Astrocyte (in vitro differentiated cells and primary cell): ENCODE results near the gene ADGRG6. TPM values are rescaled to one million over a fixed set of nuclear protein-coding genes. Genes with fewer than 3 reads are reported as not detected.

Experiments used
- DNase-seq: peaks from one replicate; pipeline ENCODE4 v3.0.0-alpha.2; 2010; ENCODE audit warnings: low read depth
- FAIRE-seq: peaks from 2 replicates; lab custom pipeline; 2011; peaks lifted over from hg19 to GRCh38; lab: Jason Lieb, UNC
- H2AFZ ChIP-seq: 2 replicates; pipeline ENCODE4 v1.6.0; 2012; ENCODE audit warnings: low read depth, low read length, inconsistent platforms
- H3K27ac ChIP-seq: 2 replicates; pipeline ENCODE4 v1.5.1; 2011; ENCODE audit warnings: low read depth, low read length, inconsistent platforms
- H3K27me3 ChIP-seq: 2 replicates; pipeline ENCODE4 v1.6.0; 2011; ENCODE audit warnings: low read length, inconsistent platforms; ENCODE audit not compliant: insufficient read depth
- H3K36me3 ChIP-seq: 2 replicates; pipeline ENCODE4 v1.5.1; 2011; ENCODE audit warnings: low read length, inconsistent platforms; ENCODE audit not compliant: insufficient read depth
- H3K4me1 ChIP-seq: 2 replicates; pipeline ENCODE4 v1.5.1; 2011; ENCODE audit warnings: low read length, inconsistent platforms; ENCODE audit not compliant: insufficient read depth
- H3K4me2 ChIP-seq: 2 replicates; pipeline ENCODE4 v1.6.0; 2012; ENCODE audit warnings: low read length, inconsistent platforms
- H3K4me3 ChIP-seq: 2 replicates; pipeline ENCODE4 v1.5.1; 2011; ENCODE audit warnings: low read depth, mild to moderate bottlenecking, low read length, inconsistent platforms; ENCODE audit not compliant: insufficient read depth
- H3K79me2 ChIP-seq: 2 replicates; pipeline ENCODE4 v1.6.0; 2012; ENCODE audit warnings: mild to moderate bottlenecking, low read length, inconsistent platforms; ENCODE audit not compliant: insufficient read depth
- H3K9ac ChIP-seq: 2 replicates; pipeline ENCODE4 v1.6.0; 2012; ENCODE audit warnings: mild to moderate bottlenecking, low read length, inconsistent platforms
- H3K9me3 ChIP-seq: 2 replicates; pipeline ENCODE4 v1.5.1; 2012; ENCODE audit warnings: low read depth, mild to moderate bottlenecking, low read length, inconsistent platforms; ENCODE audit not compliant: insufficient read depth
- H4K20me1 ChIP-seq: 2 replicates; pipeline ENCODE4 v1.6.0; 2012; ENCODE audit warnings: low read length, inconsistent platforms; ENCODE audit not compliant: insufficient read depth
- H3K27ac Mint-ChIP-seq: one replicate; pipeline ENCODE4 v1.8.0; 2021; ENCODE audit warnings: mild to moderate bottlenecking, mixed read lengths; ENCODE audit not compliant: unreplicated experiment
- H3K27me3 Mint-ChIP-seq: one replicate; pipeline ENCODE4 v1.8.0; 2021; ENCODE audit warnings: low read depth, mixed read lengths; ENCODE audit not compliant: unreplicated experiment
- H3K36me3 Mint-ChIP-seq: one replicate; pipeline ENCODE4 v1.8.0; 2021; ENCODE audit warnings: low read depth, mixed read lengths; ENCODE audit not compliant: unreplicated experiment
- H3K4me1 Mint-ChIP-seq: one replicate; pipeline ENCODE4 v1.8.0; 2021; ENCODE audit warnings: low read depth, mixed read lengths; ENCODE audit not compliant: unreplicated experiment
- H3K4me3 Mint-ChIP-seq: one replicate; pipeline ENCODE4 v1.8.0; 2021; ENCODE audit warnings: mild to moderate bottlenecking, moderate library complexity, mixed read lengths; ENCODE audit not compliant: unreplicated experiment
- H3K9me3 Mint-ChIP-seq: one replicate; pipeline ENCODE4 v1.8.0; 2021; ENCODE audit warnings: mild to moderate bottlenecking, mixed read lengths; ENCODE audit not compliant: unreplicated experiment
- CTCF ChIP-seq: IDR thresholded peaks from 2 replicates; pipeline ENCODE4 v1.5.1; 2011; ENCODE audit warnings: low read depth, mild to moderate bottlenecking, inconsistent platforms, low read length, moderate library complexity; ENCODE audit not compliant: insufficient read depth
- EZH2 ChIP-seq: IDR thresholded peaks from 2 replicates; pipeline ENCODE4 v1.6.1; 2012; ENCODE audit warnings: mild to moderate bottlenecking, low read length, inconsistent platforms; ENCODE audit not compliant: insufficient read depth
- total RNA-seq: library from RNA; stranded (reverse); gene quantifications from 2 replicates; pipeline ENCODE4 v1.2.1, GENCODE V29; 2021

ADGRG6 gene
- total RNA-seq, 1 donor from 2014 or later = 98.2 TPM

- H3K27me3 ChIP-seq = no peaks in the 10 kb centered on the region
- H3K9ac ChIP-seq = no peak overlapping the region
- FAIRE-seq (no peak), DNase-seq (no peak)
- no peaks in the 10 kb centered on the region for H4K20me1 ChIP-seq
- no peaks in the 10 kb centered on the region for H3K36me3 Mint-ChIP-seq
- TF ChIP-seq EZH2 (no peak), CTCF (no peak)
- no peaks in the 10 kb centered on the region for H3K36me3 ChIP-seq
- H3K27me3 Mint-ChIP-seq = no peaks in the 10 kb centered on the region
- H2AFZ ChIP-seq = no peak overlapping the region
- H3K4me1 ChIP-seq = no peaks in the 10 kb centered on the region
- peaks cover 29% of the 10 kb centered on the region for H3K4me1 Mint-ChIP-seq
- no peaks in the 10 kb centered on the region for H3K9me3 Mint-ChIP-seq
- no peak overlapping the region for H3K4me3 ChIP-seq
- no peaks in the 10 kb centered on the region for H3K79me2 ChIP-seq
- peak overlapping the region; percentile 67 for H3K27ac Mint-ChIP-seq
- H3K4me2 ChIP-seq = no peak overlapping the region
- H3K9me3 ChIP-seq = no peaks in the 10 kb centered on the region
- H3K4me3 Mint-ChIP-seq = no peak overlapping the region
- no peak overlapping the region for H3K27ac ChIP-seq
These were observed 31.6 kb downstream of the ADGRG6 start for GRCh38 chr6:142333431-142333830.

- Histone ChIP-seq H4K20me1 (no peaks in the 10 kb centered on the region), H3K9ac (no peak overlapping the region), H3K36me3 (no peaks in the 10 kb centered on the region), H3K4me1 (no peaks in the 10 kb centered on the region), H3K4me2 (no peak overlapping the region), H3K4me3 (no peak overlapping the region), H3K27ac (no peak overlapping the region), H2AFZ (no peak overlapping the region), H3K79me2 (no peaks in the 10 kb centered on the region), H3K27me3 (no peaks in the 10 kb centered on the region), H3K9me3 (no peaks in the 10 kb centered on the region)
- Mint-ChIP-seq H3K9me3 (no peaks in the 10 kb centered on the region), H3K4me3 (no peak overlapping the region), H3K4me1 (peaks cover 25% of the 10 kb centered on the region), H3K27ac (no peak overlapping the region), H3K27me3 (no peaks in the 10 kb centered on the region), H3K36me3 (no peaks in the 10 kb centered on the region)
- FAIRE-seq (no peak), DNase-seq (no peak)
- TF ChIP-seq EZH2 = no peak
- no peak for TF ChIP-seq CTCF
These were observed 32.5 kb downstream of the ADGRG6 start for GRCh38 chr6:142334294-142334693.

- H3K27me3 Mint-ChIP-seq = no peaks in the 10 kb centered on the region
- no peaks in the 10 kb centered on the region for H3K9me3 Mint-ChIP-seq
- peaks cover 22% of the 10 kb centered on the region for H3K4me1 Mint-ChIP-seq
- no peaks in the 10 kb centered on the region for H3K9me3 ChIP-seq
- no peaks in the 10 kb centered on the region for H3K27me3 ChIP-seq
- DNase-seq (no peak), FAIRE-seq (no peak)
- H3K36me3 ChIP-seq = no peaks in the 10 kb centered on the region
- H3K9ac ChIP-seq = no peak overlapping the region
- no peak for TF ChIP-seq CTCF
- no peak for TF ChIP-seq EZH2
- H3K79me2 ChIP-seq = no peaks in the 10 kb centered on the region
- no peak overlapping the region for H3K4me2 ChIP-seq
- no peak overlapping the region for H3K4me3 ChIP-seq
- no peak overlapping the region for H2AFZ ChIP-seq
- no peaks in the 10 kb centered on the region for H3K4me1 ChIP-seq
- no peak overlapping the region for H3K27ac Mint-ChIP-seq
- no peak overlapping the region for H3K27ac ChIP-seq
- no peaks in the 10 kb centered on the region for H4K20me1 ChIP-seq
- H3K4me3 Mint-ChIP-seq = no peak overlapping the region
- no peaks in the 10 kb centered on the region for H3K36me3 Mint-ChIP-seq
These were observed 33.6 kb downstream of the ADGRG6 start for GRCh38 chr6:142335415-142335814.
